Measurements from ENCODE around the gene PCED1A. TPM values are rescaled to one million over a fixed set of nuclear protein-coding genes. Genes with fewer than 3 reads are reported as not detected.

The PCED1A gene
- total and polyA plus RNA-seq, 2 of the 13 experiments (the other 11 are each of a cell fraction or from before 2014, with no cell fraction given) = 40.1 to 84.2 TPM

DNA sequence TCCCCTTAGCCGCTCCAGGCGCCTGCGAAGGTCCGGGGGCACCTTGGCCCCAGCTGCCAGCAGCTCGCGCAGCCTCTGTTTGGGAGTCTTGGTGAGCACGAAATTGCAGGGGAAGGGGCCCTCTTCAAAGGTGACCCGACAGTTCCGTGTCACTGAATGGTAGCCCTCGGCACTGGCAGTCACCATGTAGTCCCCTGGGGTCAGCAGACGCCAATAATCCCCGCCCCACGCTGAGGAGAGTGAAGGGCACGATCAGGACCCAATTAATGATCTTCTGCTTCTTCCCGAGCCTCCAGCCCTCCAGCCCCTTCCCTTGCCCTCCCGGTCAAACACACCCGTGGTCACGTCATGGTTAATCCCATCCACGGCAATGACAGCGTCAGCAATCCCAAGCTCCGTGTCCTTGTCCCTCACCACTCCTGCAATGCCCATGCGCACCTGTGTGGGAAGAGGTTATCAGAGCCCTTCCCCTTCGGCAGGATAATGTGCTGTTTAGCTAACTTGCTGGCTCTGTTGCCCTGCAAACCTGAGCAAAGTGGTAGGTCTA lies 46.2 kb downstream of the PCED1A start:
- no peak for DNase-seq (ENCODE audit: low spot score)
- ChIA-PET CTCF (ENCODE audit: low intra/inter-chr PET ratio, low total read pairs) (no interaction called here), POLR2A (no interaction called here)
- Histone ChIP-seq H3K4me3 (replicated peaks in 1 of 3; ENCODE audit: insufficient read depth in 1 of 3, low read depth in 2 of 3, low read length in 3 of 3) (no peak overlapping the region), H2AFZ (ENCODE audit: low read length) (no peak overlapping the region), H3K4me2 (ENCODE audit: low read depth, low read length) (no peak overlapping the region), H3K27me3 (ENCODE audit: control insufficient read depth in 1 of 2, insufficient read depth in 2 of 2, low read length in 2 of 2) (peaks cover 16 to 67% of the 10 kb centered on the region in 2 experiments), H3K27ac (ENCODE audit: extremely low read length, insufficient read depth, low read length) (no peak overlapping the region), H3K36me3 (replicated peaks in 1 of 2; ENCODE audit: control insufficient read depth in 1 of 2, insufficient read depth in 2 of 2, low read length in 2 of 2) (no peaks in the 10 kb centered on the region), H3K4me1 (ENCODE audit: insufficient read depth, low read length) (no peaks in the 10 kb centered on the region), H3K9ac (ENCODE audit: insufficient read depth, low read depth, low read length) (no peak overlapping the region), H3K79me2 (ENCODE audit: insufficient read depth, low read length) (no peaks in the 10 kb centered on the region), H3K9me3 (ENCODE audit: low read length) (no peaks in the 10 kb centered on the region), H4K20me1 (ENCODE audit: insufficient read depth, low read length) (no peaks in the 10 kb centered on the region)
- no peak for ATAC-seq
- TF ChIP-seq CREB1 (IDR thresholded peaks at IDR 0.05) (peak; percentile 65; the same call in 1 of the 2 replicates), CREB1 (CRISPR knock-in tag; IDR thresholded peaks at IDR 0.05) (no peak), SAFB2 (CRISPR knock-in tag; IDR thresholded peaks at IDR 0.05; ENCODE audit: borderline replicate concordance, low read depth) (no peak)
- TF ChIP-seq, protein P1, sequence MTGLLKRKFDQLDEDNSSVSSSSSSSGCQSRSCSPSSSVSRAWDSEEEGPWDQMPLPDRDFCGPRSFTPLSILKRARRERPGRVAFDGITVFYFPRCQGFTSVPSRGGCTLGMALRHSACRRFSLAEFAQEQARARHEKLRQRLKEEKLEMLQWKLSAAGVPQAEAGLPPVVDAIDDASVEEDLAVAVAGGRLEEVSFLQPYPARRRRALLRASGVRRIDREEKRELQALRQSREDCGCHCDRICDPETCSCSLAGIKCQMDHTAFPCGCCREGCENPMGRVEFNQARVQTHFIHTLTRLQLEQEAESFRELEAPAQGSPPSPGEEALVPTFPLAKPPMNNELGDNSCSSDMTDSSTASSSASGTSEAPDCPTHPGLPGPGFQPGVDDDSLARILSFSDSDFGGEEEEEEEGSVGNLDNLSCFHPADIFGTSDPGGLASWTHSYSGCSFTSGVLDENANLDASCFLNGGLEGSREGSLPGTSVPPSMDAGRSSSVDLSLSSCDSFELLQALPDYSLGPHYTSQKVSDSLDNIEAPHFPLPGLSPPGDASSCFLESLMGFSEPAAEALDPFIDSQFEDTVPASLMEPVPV (CRISPR knock-in tag; IDR thresholded peaks at IDR 0.05) = no peak
- in situ Hi-C loops (cut with HindIII; ENCODE audit: extremely low pct_ligation_motif_present, low pct_unique_long_range_greater_than_20kb) (no loop called here), intact Hi-C loops (cut with micrococcal nuclease; ENCODE audit: unreplicated experiment) (no loop called here)
- no TSS peak for BruUV-seq (replicated peaks)
- WGBS (ENCODE audit: low lambda C conversion rate) = 43% methylated on average over 23 of the region's 23 CpGs
- FAIRE-seq = no peak

- FAIRE-seq (no peak), ATAC-seq (no peak), DNase-seq (ENCODE audit: low spot score) (no peak)
- Histone ChIP-seq H3K27me3 (ENCODE audit: control insufficient read depth in 1 of 2, insufficient read depth in 2 of 2, low read length in 2 of 2) (peaks cover 15 to 60% of the 10 kb centered on the region in 2 experiments), H2AFZ (ENCODE audit: low read length) (no peak overlapping the region), H3K9ac (ENCODE audit: insufficient read depth, low read depth, low read length) (no peak overlapping the region), H3K27ac (ENCODE audit: extremely low read length, insufficient read depth, low read length) (no peak overlapping the region), H3K9me3 (ENCODE audit: low read length) (no peaks in the 10 kb centered on the region), H3K36me3 (replicated peaks in 1 of 2; ENCODE audit: control insufficient read depth in 1 of 2, insufficient read depth in 2 of 2, low read length in 2 of 2) (no peaks in the 10 kb centered on the region), H3K4me2 (ENCODE audit: low read depth, low read length) (no peak overlapping the region), H3K4me1 (ENCODE audit: insufficient read depth, low read length) (no peaks in the 10 kb centered on the region), H3K79me2 (ENCODE audit: insufficient read depth, low read length) (no peaks in the 10 kb centered on the region), H4K20me1 (ENCODE audit: insufficient read depth, low read length) (no peaks in the 10 kb centered on the region), H3K4me3 (replicated peaks in 1 of 3; ENCODE audit: insufficient read depth in 1 of 3, low read depth in 2 of 3, low read length in 3 of 3) (no peak overlapping the region)
- intact Hi-C loops (cut with micrococcal nuclease; ENCODE audit: unreplicated experiment) = no loop called here
- POLR2A ChIA-PET = no interaction called here
- CTCF ChIA-PET (ENCODE audit: low intra/inter-chr PET ratio, low total read pairs) = no interaction called here
- in situ Hi-C loops (cut with HindIII; ENCODE audit: extremely low pct_ligation_motif_present, low pct_unique_long_range_greater_than_20kb) = no loop called here
- WGBS (ENCODE audit: low lambda C conversion rate) = 30% methylated on average over 6 of the region's 6 CpGs
- no TSS peak for BruUV-seq (replicated peaks)
- TF ChIP-seq, protein P2, sequence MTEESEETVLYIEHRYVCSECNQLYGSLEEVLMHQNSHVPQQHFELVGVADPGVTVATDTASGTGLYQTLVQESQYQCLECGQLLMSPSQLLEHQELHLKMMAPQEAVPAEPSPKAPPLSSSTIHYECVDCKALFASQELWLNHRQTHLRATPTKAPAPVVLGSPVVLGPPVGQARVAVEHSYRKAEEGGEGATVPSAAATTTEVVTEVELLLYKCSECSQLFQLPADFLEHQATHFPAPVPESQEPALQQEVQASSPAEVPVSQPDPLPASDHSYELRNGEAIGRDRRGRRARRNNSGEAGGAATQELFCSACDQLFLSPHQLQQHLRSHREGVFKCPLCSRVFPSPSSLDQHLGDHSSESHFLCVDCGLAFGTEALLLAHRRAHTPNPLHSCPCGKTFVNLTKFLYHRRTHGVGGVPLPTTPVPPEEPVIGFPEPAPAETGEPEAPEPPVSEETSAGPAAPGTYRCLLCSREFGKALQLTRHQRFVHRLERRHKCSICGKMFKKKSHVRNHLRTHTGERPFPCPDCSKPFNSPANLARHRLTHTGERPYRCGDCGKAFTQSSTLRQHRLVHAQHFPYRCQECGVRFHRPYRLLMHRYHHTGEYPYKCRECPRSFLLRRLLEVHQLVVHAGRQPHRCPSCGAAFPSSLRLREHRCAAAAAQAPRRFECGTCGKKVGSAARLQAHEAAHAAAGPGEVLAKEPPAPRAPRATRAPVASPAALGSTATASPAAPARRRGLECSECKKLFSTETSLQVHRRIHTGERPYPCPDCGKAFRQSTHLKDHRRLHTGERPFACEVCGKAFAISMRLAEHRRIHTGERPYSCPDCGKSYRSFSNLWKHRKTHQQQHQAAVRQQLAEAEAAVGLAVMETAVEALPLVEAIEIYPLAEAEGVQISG (CRISPR knock-in tag; IDR thresholded peaks at IDR 0.05) = no peak
- TF ChIP-seq, protein P3, sequence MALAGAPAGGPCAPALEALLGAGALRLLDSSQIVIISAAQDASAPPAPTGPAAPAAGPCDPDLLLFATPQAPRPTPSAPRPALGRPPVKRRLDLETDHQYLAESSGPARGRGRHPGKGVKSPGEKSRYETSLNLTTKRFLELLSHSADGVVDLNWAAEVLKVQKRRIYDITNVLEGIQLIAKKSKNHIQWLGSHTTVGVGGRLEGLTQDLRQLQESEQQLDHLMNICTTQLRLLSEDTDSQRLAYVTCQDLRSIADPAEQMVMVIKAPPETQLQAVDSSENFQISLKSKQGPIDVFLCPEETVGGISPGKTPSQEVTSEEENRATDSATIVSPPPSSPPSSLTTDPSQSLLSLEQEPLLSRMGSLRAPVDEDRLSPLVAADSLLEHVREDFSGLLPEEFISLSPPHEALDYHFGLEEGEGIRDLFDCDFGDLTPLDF (CRISPR knock-in tag; IDR thresholded peaks at IDR 0.05) = no peak
- TF ChIP-seq MLLT10 (CRISPR knock-in tag; IDR thresholded peaks at IDR 0.05) = no peak
- TF ChIP-seq, protein P4, sequence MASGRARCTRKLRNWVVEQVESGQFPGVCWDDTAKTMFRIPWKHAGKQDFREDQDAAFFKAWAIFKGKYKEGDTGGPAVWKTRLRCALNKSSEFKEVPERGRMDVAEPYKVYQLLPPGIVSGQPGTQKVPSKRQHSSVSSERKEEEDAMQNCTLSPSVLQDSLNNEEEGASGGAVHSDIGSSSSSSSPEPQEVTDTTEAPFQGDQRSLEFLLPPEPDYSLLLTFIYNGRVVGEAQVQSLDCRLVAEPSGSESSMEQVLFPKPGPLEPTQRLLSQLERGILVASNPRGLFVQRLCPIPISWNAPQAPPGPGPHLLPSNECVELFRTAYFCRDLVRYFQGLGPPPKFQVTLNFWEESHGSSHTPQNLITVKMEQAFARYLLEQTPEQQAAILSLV (CRISPR knock-in tag; IDR thresholded peaks at IDR 0.05; ENCODE audit: borderline replicate concordance) = no peak
- no peak for TF ChIP-seq HMGA1 (CRISPR knock-in tag; conservative IDR thresholded peaks at IDR 0.05)
- TF ChIP-seq CBX1 (IDR thresholded peaks at IDR 0.05; ENCODE audit: low read depth) = no peak
- TF ChIP-seq MBNL3 (CRISPR knock-in tag; conservative IDR thresholded peaks at IDR 0.05) = no peak
- TF ChIP-seq RXRB (CRISPR knock-in tag; IDR thresholded peaks at IDR 0.05; ENCODE audit: borderline replicate concordance) = no peak
- TF ChIP-seq SMC3 (IDR thresholded peaks at IDR 0.05; ENCODE audit: low read length) = no peak
Observed at GRCh38 chr20:2793471-2793870, 47.0 kb downstream of the PCED1A start.

Data from HepG2 (cell line).